Measurements from ENCODE around the gene RNF126.

Gene RNF126

DNA sequence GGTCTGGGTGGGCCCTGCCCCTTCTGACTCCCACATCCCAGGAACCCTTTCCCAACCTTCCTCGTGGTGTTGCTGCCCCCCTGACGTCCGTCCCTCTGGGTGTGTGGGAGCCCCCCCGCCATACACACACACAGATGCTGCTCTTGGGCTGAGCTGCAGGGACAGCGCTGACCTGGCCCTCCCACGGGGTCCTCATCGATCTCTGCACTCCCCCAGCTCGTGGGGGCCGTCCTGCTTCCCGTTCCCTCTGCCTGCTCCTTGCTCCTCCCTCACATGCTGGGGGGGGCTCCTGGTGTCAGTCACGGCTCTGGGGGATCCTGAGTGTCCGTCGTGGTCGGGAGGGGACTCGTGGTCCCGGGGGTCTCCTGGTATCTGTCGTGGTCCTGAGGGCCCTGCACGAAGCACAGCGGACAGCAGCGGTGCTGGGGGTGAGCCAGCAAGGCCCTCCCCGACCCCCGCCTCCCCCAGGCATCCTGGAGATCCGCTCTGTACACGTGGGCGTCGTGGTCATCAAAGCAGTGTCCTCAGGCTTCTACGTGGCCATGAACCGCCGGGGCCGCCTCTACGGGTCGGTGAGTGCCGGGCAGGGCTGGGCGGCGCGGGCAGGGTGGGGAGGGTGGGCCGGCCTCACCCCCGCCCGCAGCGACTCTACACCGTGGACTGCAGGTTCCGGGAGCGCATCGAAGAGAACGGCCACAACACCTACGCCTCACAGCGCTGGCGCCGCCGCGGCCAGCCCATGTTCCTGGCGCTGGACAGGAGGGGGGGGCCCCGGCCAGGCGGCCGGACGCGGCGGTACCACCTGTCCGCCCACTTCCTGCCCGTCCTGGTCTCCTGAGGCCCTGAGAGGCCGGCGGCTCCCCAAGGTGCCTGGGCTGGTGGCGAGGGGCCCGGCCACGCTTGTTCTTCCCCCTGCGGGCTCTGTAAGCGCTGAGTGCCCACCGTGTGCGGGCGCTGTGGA is 20.0 kb downstream of the RNF126 start:
- TF ChIP-seq, protein P1, sequence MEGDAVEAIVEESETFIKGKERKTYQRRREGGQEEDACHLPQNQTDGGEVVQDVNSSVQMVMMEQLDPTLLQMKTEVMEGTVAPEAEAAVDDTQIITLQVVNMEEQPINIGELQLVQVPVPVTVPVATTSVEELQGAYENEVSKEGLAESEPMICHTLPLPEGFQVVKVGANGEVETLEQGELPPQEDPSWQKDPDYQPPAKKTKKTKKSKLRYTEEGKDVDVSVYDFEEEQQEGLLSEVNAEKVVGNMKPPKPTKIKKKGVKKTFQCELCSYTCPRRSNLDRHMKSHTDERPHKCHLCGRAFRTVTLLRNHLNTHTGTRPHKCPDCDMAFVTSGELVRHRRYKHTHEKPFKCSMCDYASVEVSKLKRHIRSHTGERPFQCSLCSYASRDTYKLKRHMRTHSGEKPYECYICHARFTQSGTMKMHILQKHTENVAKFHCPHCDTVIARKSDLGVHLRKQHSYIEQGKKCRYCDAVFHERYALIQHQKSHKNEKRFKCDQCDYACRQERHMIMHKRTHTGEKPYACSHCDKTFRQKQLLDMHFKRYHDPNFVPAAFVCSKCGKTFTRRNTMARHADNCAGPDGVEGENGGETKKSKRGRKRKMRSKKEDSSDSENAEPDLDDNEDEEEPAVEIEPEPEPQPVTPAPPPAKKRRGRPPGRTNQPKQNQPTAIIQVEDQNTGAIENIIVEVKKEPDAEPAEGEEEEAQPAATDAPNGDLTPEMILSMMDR (IDR thresholded peaks at IDR 0.05), result no peak

DNA sequence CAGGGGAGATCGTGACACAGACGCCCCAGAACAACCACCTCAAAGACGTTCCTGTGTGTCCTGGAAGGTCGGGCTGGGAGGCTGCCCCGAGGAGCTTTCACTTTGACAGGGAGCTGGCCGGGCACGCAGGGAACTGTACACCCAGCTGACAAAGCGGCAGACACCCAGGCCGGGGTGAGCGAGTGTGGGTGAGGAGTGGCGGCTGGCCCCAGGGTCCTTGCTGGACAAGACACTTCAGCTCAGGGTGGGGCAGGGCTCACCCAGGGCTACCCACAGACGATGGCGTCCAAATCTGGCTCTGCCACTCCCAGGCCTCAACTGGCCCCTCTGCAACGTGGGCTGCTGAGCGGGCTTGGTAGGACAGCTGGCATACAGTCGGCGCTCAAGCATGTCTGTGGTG is 21.3 kb downstream of the RNF126 start:
- TF ChIP-seq, protein P1 (IDR thresholded peaks at IDR 0.05), result no peak

DNA sequence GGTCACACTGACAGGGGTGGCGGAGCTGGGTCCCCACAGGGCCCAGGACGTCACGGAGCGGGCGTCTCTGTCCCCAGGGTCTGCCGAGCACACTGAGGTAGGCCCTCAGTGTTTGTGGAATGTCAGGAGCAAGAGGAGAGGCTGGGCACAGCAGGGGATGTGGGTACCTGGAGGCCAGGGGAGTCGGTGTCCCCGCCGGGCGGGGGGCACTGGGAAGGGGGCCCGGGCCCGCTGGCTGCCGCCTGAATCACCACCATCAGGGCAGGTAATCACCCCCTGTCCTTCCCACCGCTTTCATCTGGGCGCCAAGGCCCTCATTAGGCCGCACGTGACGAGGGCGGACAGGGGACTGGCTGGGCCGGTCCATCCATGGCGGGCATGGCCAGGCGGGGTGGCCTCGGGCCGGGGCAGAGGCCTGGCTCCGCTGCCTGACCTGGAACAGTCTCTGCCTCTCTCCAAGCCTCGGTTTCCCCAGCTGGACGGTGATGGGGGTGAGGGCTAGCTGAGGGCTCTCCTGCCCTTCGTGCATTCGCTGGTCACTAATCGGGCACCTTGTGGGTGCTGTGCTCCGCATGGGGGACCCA is 22.3 kb downstream of the RNF126 start:
- TF ChIP-seq, protein P1 (IDR thresholded peaks at IDR 0.05), result no peak

DNA sequence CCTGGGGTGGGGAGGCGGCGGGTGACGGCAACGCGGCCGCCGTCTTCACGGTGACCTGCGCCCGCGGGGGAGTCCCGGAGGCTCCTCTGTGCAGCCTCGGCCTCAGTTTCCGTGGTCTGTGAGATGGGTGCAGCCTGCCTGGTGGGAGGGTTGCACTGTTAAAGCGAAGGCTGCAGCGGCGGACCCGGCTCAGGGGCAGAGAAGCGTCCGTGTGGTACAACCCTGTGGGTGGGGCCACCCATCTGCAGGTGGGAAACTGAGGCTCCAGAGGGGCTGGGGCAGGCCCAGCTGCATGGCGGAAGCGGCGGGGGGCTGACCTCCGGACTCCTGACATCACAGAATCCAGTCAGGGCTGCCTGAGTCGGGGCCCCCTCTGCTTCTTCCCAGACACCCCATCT is 22.9 kb downstream of the RNF126 start:
- TF ChIP-seq, protein P1 (IDR thresholded peaks at IDR 0.05), result no peak

DNA sequence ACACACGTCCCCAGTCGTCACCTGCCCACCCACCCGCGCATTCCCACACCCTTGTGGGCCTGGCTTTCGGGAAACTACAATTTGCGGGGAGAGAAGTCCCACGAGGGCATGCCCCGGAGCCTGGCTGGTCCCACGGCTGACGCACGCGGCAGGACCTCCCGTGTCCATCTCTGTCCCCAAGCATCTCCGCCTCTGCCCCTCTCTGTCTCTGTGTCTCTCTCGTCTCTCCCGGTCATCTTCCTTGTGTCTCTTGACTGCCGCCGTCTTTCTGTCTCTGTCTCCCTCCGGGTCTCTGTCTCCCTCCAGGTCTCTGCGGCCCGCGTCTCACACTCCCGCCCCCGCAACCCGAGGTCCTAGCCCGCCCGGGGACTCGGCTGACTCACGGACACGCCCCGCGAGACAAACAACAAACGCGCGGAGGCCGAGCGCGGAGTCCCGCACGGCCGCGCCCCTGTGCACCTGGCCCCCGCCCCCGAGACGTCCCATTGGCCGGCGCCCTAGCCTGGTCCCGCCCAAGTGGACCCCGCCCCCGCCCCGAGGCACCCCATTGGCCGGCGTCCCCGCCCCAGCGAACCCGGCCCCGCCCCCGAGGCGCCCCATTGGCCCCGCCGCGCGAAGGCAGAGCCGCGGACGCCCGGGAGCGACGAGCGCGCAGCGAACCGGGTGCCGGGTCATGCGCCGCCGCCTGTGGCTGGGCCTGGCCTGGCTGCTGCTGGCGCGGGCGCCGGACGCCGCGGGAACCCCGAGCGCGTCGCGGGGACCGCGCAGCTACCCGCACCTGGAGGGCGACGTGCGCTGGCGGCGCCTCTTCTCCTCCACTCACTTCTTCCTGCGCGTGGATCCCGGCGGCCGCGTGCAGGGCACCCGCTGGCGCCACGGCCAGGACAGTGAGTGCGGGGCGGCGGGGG is 23.5 kb downstream of the RNF126 start, which contains the start of gene FGF22:
Gene FGF22 (plus strand): TSS at position 627 of the 908 bp plus-strand sequence. CDS start 47 bp downstream, at position 674.
- TF ChIP-seq, protein P1 (IDR thresholded peaks at IDR 0.05), result no peak

DNA sequence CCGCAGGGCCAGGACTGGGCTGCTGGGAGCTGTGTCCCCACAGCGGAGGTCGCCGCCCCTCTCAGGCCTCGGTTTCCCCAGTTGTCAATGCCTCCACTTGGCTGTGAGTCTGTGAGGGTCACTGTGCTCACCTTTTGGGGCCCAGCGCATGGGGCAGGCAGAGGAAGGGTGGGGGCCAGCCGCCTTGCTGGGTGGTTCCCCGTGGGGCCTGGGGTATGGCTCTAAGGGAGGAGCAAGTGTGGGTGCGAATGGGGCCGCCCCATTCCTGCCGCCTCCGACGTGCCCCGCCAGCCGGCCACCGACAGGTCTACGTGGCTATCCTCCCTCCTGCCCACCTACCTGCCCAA is 24.1 kb downstream of the RNF126 start:
- TF ChIP-seq, protein P1 (IDR thresholded peaks at IDR 0.05), result no peak

DNA sequence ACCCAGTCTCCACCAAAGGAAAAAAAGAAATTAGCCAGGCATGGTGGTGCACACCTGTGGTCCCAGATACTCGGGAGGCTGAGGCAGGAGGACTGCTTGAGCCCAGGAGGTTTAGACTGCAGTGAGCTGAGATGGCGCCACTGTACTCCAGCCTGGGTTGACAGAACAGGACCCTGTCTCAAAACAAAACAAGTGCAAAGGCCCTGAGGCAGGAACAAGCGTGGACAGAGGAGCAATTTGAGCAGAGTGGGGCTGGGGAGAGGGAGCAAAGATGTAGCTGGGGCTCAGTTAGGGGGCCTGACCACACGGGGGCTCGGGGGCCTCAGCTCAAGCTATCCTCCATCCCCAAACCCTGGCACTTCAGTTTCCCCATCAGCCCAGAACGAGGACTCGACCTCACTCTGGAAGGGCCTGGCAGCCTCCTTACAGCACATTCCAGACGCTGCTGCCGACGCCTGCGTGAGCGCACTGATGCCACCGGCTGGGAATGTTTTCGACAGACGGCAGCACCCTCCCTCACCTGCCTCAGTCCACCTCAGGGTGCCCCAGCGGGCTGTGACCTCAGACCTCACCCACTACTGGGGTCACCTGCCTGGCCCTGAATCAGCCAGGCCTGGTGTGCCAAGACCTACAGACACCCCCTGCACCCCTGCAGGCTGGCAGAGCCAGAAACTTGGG is 27.9 kb downstream of the RNF126 start:
- TF ChIP-seq, protein P1 (IDR thresholded peaks at IDR 0.05), result no peak

Measured in LNCAP (cell line).